ENCODE results near the gene TACR2.

DNA sequence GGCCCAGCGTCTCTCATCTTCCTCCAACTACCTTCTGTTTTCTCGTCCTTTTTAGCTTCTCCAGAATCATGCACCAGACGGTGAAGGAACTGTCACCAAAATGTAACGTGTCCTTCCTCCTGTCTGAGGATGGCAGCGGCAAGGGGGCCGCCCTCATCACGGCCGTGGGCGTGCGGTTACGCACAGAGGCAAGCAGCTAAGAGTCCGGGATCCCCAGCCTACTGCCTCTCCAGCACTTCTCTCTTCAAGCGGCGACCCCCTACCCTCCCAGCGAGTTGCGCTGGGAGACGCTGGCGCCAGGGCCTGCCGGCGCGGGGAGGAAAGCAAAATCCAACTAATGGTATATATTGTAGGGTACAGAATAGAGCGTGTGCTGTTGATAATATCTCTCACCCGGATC is 15.8 kb downstream of the TACR2 start:
- TF ChIP-seq CTCF (CRISPR knock-in tag; IDR thresholded peaks at IDR 0.05), result no peak
- no peak for TF ChIP-seq FOXA1 (IDR thresholded peaks at IDR 0.05)
- TF ChIP-seq FOXA1 (CRISPR knock-in tag; IDR thresholded peaks at IDR 0.05), result no peak
- no peak for TF ChIP-seq MAZ (IDR thresholded peaks at IDR 0.05; ENCODE audit: borderline replicate concordance, low read depth, low read length)
- no peak for TF ChIP-seq MAZ (CRISPR knock-in tag; IDR thresholded peaks at IDR 0.05; ENCODE audit: low read depth)

Measured in HepG2 (cell line).